Mesendoderm (in vitro differentiated cells): ENCODE data around the gene PTP4A1.

ENCODE experiments used
- DNase-seq: peaks from one replicate; pipeline ENCODE4 v3.0.0; 2013
- H2AK5ac ChIP-seq: 2 replicates; pipeline ENCODE4 v1.6.1; 2013; ENCODE audit warnings: low read length, inconsistent platforms
- H2BK120ac ChIP-seq: 2 replicates; pipeline ENCODE4 v1.6.1; 2013; ENCODE audit warnings: low read depth, mild to moderate bottlenecking, low read length, moderate library complexity, mixed read lengths
- H2BK15ac ChIP-seq: replicated peaks from 2 replicates; pipeline ENCODE4 v1.6.1; 2013; ENCODE audit warnings: low read depth, mild to moderate bottlenecking, moderate library complexity
- H2BK5ac ChIP-seq: 2 replicates; pipeline ENCODE4 v1.6.1; 2013; ENCODE audit warnings: low read length, inconsistent platforms
- H3K18ac ChIP-seq: 2 replicates; pipeline ENCODE4 v1.6.1; 2013; ENCODE audit warnings: mild to moderate bottlenecking, low read length, mixed read lengths
- H3K23ac ChIP-seq: one replicate; pipeline ENCODE4 v1.6.1; 2013; ENCODE audit warnings: low read length
- H3K27ac ChIP-seq: 2 replicates; pipeline ENCODE4 v1.5.1; 2013; ENCODE audit warnings: low read depth, mild to moderate bottlenecking, inconsistent platforms, low read length, moderate library complexity
- H3K27me3 ChIP-seq: 2 replicates; pipeline ENCODE4 v1.6.1; 2013; ENCODE audit warnings: low read length, control low read depth, mild to moderate bottlenecking, inconsistent platforms; ENCODE audit not compliant: insufficient read depth, poor library complexity
- H3K36me3 ChIP-seq: 2 replicates; pipeline ENCODE4 v1.6.1; 2013; ENCODE audit warnings: low read length, inconsistent platforms; ENCODE audit not compliant: control insufficient read depth, insufficient read depth
- H3K4ac ChIP-seq: one replicate; pipeline ENCODE4 v1.6.1; 2013; ENCODE audit warnings: low read depth, mild to moderate bottlenecking, low read length, moderate library complexity
- H3K4me1 ChIP-seq: 2 replicates; pipeline ENCODE4 v1.6.1; 2013; ENCODE audit warnings: low read depth, low read length, inconsistent platforms; ENCODE audit not compliant: control insufficient read depth
- H3K4me2 ChIP-seq: 2 replicates; pipeline ENCODE4 v1.6.1; 2013; ENCODE audit warnings: low read length
- H3K4me3 ChIP-seq: 2 replicates; pipeline ENCODE4 v1.5.1; 2013; ENCODE audit warnings: mild to moderate bottlenecking, low read length
- H3K56ac ChIP-seq: one replicate; pipeline ENCODE4 v1.6.1; 2013; ENCODE audit warnings: low read length
- H3K79me1 ChIP-seq: 2 replicates; pipeline ENCODE4 v1.6.1; 2013; ENCODE audit warnings: low read length, inconsistent platforms
- H3K79me2 ChIP-seq: 2 replicates; pipeline ENCODE4 v1.6.1; 2013; ENCODE audit warnings: mild to moderate bottlenecking, low read length; ENCODE audit not compliant: control insufficient read depth, insufficient read depth
- H3K9ac ChIP-seq: 2 replicates; pipeline ENCODE4 v1.6.1; 2013; ENCODE audit warnings: low read length, inconsistent platforms
- H4K5ac ChIP-seq: one replicate; pipeline ENCODE4 v1.6.1; 2013; ENCODE audit warnings: low read length
- H4K8ac ChIP-seq: one replicate; pipeline ENCODE4 v1.6.1; 2013; ENCODE audit warnings: low read depth, mild to moderate bottlenecking, control low read depth, low read length, moderate library complexity
- WGBS: extraction: QIAGEN DNeasy Blood & Tissue Kit; methylation state at CpG from one replicate; pipeline ENCODE4 v1.1.7; 2013; ENCODE audit warnings: low lambda C conversion rate, missing lambda C conversion rate; ENCODE audit not compliant: insufficient coverage; ENCODE audit errors: extremely low coverage; 5-methylcytosine and 5-hydroxymethylcytosine counted together

Gene PTP4A1

DNA sequence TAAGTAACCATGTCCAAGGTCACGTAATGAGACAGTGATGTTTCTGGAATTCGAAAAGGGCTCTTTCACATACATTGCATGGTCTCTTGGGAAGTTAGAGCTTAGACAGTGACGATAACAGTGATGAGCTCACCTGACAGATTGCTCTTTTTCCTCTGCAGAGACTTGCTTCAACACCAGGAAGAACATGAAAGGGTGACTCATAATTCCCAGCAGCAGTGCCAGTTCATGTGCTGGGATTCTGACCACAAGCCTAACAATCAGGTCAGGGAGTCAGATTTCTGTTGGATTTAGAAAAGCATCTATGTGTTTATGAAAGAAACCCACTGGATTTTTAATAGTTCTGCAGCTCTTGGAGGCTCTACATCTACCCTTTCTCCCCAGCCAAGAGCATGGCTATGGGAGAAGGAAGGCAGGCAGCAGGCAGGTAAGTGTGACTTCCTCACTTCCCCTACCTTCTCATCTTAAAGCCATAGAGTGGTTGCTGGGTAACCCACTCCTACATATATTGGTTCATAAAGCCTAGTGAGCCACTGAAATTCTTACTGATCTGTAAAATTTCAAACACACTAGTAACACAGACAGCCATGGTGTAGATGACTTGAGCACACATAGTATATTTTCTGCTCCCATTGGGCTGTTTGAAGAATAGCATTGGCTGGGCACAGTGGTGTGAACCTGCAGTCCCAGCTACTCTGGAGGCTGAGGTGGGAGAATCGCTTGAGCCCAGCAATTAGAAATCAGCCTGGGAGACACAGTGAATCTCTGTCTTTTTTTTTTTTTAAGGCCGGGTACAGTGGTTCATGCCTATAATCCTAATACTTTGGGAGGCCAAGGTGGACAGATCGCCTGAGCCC lies 44.4 kb upstream of the PTP4A1 start:
- no peak overlapping the region for H3K4ac ChIP-seq
- no peak overlapping the region for H2BK5ac ChIP-seq
- peak; percentile 35 for DNase-seq
- peaks cover 3% of the 10 kb centered on the region for H3K27me3 ChIP-seq
- no peak overlapping the region for H3K18ac ChIP-seq
- no peak overlapping the region for H3K27ac ChIP-seq
- H2AK5ac ChIP-seq, result no peak overlapping the region
- no peak overlapping the region for H3K4me2 ChIP-seq
- no peaks in the 10 kb centered on the region for H3K36me3 ChIP-seq
- H4K5ac ChIP-seq, result no peak overlapping the region
- H3K79me1 ChIP-seq, result no peaks in the 10 kb centered on the region
- no peak overlapping the region for H4K8ac ChIP-seq
- H2BK15ac ChIP-seq, result no peak overlapping the region
- H3K56ac ChIP-seq, result no peak overlapping the region
- no peak overlapping the region for H3K4me3 ChIP-seq
- no peak overlapping the region for H3K23ac ChIP-seq
- WGBS, result no CpG with 5 or more reads among the region's 6 CpGs
- H3K9ac ChIP-seq, result no peak overlapping the region
- no peaks in the 10 kb centered on the region for H3K4me1 ChIP-seq
- no peak overlapping the region for H2BK120ac ChIP-seq
- no peaks in the 10 kb centered on the region for H3K79me2 ChIP-seq

DNA sequence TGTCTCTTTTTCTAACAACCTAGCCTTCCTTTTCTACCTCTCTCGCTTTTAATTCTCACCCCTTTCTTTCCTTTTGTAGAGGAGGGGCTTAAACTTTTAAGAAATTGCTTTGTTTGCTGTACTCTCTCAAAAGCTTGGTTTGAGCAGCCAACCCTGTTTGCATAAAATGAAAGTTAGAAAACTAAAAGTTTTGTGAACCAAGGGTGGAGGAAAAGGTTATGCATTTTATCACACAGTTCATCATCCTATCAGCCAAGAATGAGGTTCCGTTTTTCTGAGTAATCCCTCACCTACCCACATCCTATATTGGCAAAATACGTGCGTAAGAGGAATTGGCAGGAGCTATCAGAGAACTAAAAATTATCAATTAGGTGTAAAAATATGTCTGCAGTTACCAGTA lies 42.8 kb upstream of the PTP4A1 start:
- H3K27ac ChIP-seq, result no peak overlapping the region
- WGBS, result no CpG with 5 or more reads among the region's 4 CpGs
- no peaks in the 10 kb centered on the region for H3K4me1 ChIP-seq
- no peak overlapping the region for H3K9ac ChIP-seq
- no peak overlapping the region for H3K4ac ChIP-seq
- H3K4me2 ChIP-seq, result no peak overlapping the region
- H4K5ac ChIP-seq, result no peak overlapping the region
- no peak overlapping the region for H3K18ac ChIP-seq
- no peak overlapping the region for H2BK5ac ChIP-seq
- no peaks in the 10 kb centered on the region for H3K79me1 ChIP-seq
- H3K79me2 ChIP-seq, result no peaks in the 10 kb centered on the region
- H3K4me3 ChIP-seq, result no peak overlapping the region
- no peak overlapping the region for H3K56ac ChIP-seq
- H2BK120ac ChIP-seq, result no peak overlapping the region
- no peak overlapping the region for H3K23ac ChIP-seq
- no peak overlapping the region for H2BK15ac ChIP-seq
- H2AK5ac ChIP-seq, result no peak overlapping the region
- peaks cover 3% of the 10 kb centered on the region for H3K27me3 ChIP-seq
- H4K8ac ChIP-seq, result no peak overlapping the region
- no peaks in the 10 kb centered on the region for H3K36me3 ChIP-seq
- DNase-seq, result no peak

DNA sequence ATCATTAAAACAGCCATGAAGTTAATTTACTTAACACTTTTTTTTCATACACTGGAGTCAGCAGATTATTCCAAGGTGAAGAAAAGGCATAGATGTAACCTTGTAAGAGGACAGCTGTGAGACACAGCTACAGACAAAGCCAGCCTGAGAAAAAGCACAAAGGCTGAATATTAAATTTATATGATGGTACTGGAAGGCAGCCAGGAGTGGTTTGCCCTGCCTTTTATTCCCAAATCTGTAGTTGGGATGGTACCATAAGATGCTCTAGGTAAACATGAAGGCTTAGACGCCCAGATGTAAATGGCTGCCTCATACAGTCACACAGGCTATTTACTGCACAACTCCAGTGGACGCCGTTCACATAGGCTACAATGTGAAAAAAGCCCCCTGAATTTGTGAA lies 42.1 kb upstream of the PTP4A1 start:
- H2AK5ac ChIP-seq, result no peak overlapping the region
- H3K4ac ChIP-seq, result no peak overlapping the region
- no peak overlapping the region for H2BK15ac ChIP-seq
- no peak overlapping the region for H3K23ac ChIP-seq
- no peak overlapping the region for H3K4me3 ChIP-seq
- H3K79me1 ChIP-seq, result no peaks in the 10 kb centered on the region
- no peak overlapping the region for H3K56ac ChIP-seq
- H4K8ac ChIP-seq, result no peak overlapping the region
- H3K27me3 ChIP-seq, result peaks cover 3% of the 10 kb centered on the region
- no peak overlapping the region for H3K4me2 ChIP-seq
- H3K4me1 ChIP-seq, result no peaks in the 10 kb centered on the region
- no CpG with 5 or more reads among the region's 3 CpGs for WGBS
- H3K27ac ChIP-seq, result no peak overlapping the region
- H2BK5ac ChIP-seq, result no peak overlapping the region
- DNase-seq, result no peak
- H2BK120ac ChIP-seq, result no peak overlapping the region
- H3K9ac ChIP-seq, result no peak overlapping the region
- H4K5ac ChIP-seq, result no peak overlapping the region
- H3K36me3 ChIP-seq, result no peaks in the 10 kb centered on the region
- no peak overlapping the region for H3K18ac ChIP-seq
- no peaks in the 10 kb centered on the region for H3K79me2 ChIP-seq

DNA sequence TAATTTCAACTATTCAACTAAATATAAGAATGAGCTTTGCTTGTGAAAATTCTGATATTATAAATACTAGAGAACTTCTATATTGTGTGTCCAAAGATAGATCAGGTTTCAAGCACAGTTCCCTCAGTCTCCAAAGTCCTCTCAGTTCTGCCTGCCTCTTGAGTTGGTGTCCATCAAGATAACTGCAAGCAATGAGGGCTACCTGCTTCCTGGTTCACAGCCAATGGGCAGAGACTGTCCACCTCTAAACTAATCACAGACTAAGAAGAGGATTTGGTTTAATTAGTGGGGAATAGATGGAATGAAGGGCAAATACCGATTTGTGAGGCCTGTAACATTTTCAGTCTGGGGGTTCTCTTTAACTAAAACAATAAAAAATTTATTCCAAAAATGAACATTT lies 41.3 kb upstream of the PTP4A1 start:
- peaks cover 3% of the 10 kb centered on the region for H3K27me3 ChIP-seq
- H2BK120ac ChIP-seq, result no peak overlapping the region
- no CpG with 5 or more reads among the region's 1 CpG for WGBS

DNA sequence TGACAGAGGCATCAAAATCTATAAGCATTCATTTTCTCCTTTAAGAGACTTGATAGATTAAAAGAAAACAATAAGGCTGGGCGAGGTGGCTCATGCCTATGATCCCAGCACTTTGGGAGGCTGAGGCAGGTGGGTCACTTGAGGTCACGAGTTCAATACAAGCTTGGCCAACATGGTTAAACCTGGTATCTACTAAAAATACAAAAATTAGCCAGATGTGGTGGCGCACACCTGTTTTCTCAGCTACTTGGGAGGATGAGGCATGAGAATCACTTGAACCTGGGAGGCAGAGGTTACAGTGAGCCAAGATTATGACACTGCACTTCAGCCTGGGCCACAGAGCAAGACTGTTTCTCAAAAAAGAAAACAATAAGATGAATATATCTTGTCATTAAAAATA lies 39.3 kb upstream of the PTP4A1 start:
- Histone ChIP-seq H3K27me3 (peaks cover 3% of the 10 kb centered on the region), H3K18ac (no peak overlapping the region), H2BK120ac (no peak overlapping the region), H3K4ac (no peak overlapping the region), H3K4me1 (no peaks in the 10 kb centered on the region), H2AK5ac (no peak overlapping the region), H3K23ac (no peak overlapping the region), H3K36me3 (no peaks in the 10 kb centered on the region), H3K79me1 (no peaks in the 10 kb centered on the region), H3K79me2 (no peaks in the 10 kb centered on the region), H3K4me3 (no peak overlapping the region), H3K4me2 (no peak overlapping the region), H3K9ac (no peak overlapping the region), H3K27ac (no peak overlapping the region), H2BK5ac (no peak overlapping the region), H4K5ac (no peak overlapping the region), H3K56ac (no peak overlapping the region), H2BK15ac (no peak overlapping the region), H4K8ac (no peak overlapping the region)
- no peak for DNase-seq
- no CpG with 5 or more reads among the region's 3 CpGs for WGBS

More for the DNA sequence above, 41.3 kb upstream of the PTP4A1 start:
- Histone ChIP-seq H3K9ac (no peak overlapping the region), H3K4me3 (no peak overlapping the region), H3K79me2 (no peaks in the 10 kb centered on the region), H3K27ac (no peak overlapping the region), H3K36me3 (no peaks in the 10 kb centered on the region), H3K18ac (no peak overlapping the region), H3K4ac (no peak overlapping the region), H2BK15ac (no peak overlapping the region), H3K4me1 (no peaks in the 10 kb centered on the region), H4K8ac (no peak overlapping the region), H3K79me1 (no peaks in the 10 kb centered on the region), H3K56ac (no peak overlapping the region), H3K4me2 (no peak overlapping the region), H3K23ac (no peak overlapping the region), H4K5ac (no peak overlapping the region), H2BK5ac (no peak overlapping the region), H2AK5ac (no peak overlapping the region)
- no peak for DNase-seq

DNA sequence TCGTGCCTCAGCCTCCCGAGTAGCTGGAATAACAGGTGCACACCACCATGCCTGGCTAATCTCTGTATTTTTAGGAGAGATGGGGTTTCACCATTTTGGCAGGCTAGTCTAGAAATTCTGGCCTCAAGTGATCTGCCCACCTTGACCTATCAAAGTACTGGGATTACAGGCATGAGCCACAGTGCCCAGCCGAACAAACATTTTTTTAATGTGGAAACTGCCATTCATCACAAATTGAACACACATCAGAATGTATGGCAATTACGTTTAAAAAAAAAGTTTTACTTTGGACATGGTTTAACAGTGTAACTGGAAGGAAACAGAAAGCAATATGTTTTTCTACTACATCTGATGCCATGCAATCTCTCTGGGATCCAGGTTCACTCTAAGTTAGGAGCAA lies 38.3 kb upstream of the PTP4A1 start:
- Histone ChIP-seq H3K23ac (no peak overlapping the region), H2AK5ac (no peak overlapping the region)

More for the DNA sequence above, 38.3 kb upstream of the PTP4A1 start:
- Histone ChIP-seq H3K9ac (no peak overlapping the region), H4K5ac (no peak overlapping the region), H2BK5ac (no peak overlapping the region), H3K4me2 (no peak overlapping the region), H3K56ac (no peak overlapping the region), H3K18ac (no peak overlapping the region), H2BK120ac (no peak overlapping the region), H4K8ac (no peak overlapping the region), H3K27me3 (peaks cover 3% of the 10 kb centered on the region), H3K4me3 (no peak overlapping the region), H3K79me2 (no peaks in the 10 kb centered on the region), H2BK15ac (no peak overlapping the region), H3K4me1 (no peaks in the 10 kb centered on the region), H3K27ac (no peak overlapping the region), H3K36me3 (no peaks in the 10 kb centered on the region), H3K79me1 (no peaks in the 10 kb centered on the region), H3K4ac (no peak overlapping the region)
- DNase-seq, result no peak
- no CpG with 5 or more reads among the region's 4 CpGs for WGBS
